ENCODE data around the gene DPYSL3.

- TF ChIP-seq CTCF (IDR thresholded peaks at IDR 0.05) (no peak), POLR2A (IDR thresholded peaks at IDR 0.05) (no peak)
These were observed 3.0 kb upstream of the DPYSL3 start for GRCh38 chr5:147512659-147513379.

All from body of pancreas (tissue), 4 donors.